Smooth muscle cell of the umbilical artery (primary cell): ENCODE data around the gene PLAGL2. TPM values are rescaled to one million over a fixed set of nuclear protein-coding genes. Genes with fewer than 3 reads are reported as not detected.

Experiments used
- total RNA-seq: library from RNA; depleted of rRNA; stranded (reverse); fragments of >200 nt; gene quantifications from 2 replicates; pipeline ENCODE4 v1.2.3, GENCODE V29; 2014

Gene PLAGL2
- total RNA-seq, result 3.3 and 4.8 TPM in 2 replicates

GRCh38 chr20:32207626-32208498 lies at the start of gene PLAGL2, which contains the start of gene POFUT1:
PLAGL2 (minus strand) TSS chr20:32207743; CDS start chr20:32202178, 5,565 bp downstream.
POFUT1 (plus strand) TSS chr20:32207880; CDS start chr20:32207942, 62 bp downstream.

Other genes starting within 250 kb of the PLAGL2 start
- under 0.01 TPM in 1 of 2 replicates, not detected in the other for gene XKR7, start 239.6 kb downstream of the PLAGL2 start, total RNA-seq
- gene CCM2L, start 197.3 kb downstream of the PLAGL2 start, total RNA-seq, result not detected in 2 replicates
- gene HCK, start 155.5 kb downstream of the PLAGL2 start, total RNA-seq, result not detected in 2 replicates
- 42.8 and 54.8 TPM in 2 replicates for gene TM9SF4, start 98.0 kb downstream of the PLAGL2 start, total RNA-seq
- gene POFUT1, start 137 bp upstream of the PLAGL2 start, total RNA-seq, result 66.8 and 74.7 TPM in 2 replicates
- gene KIF3B, start 69.9 kb upstream of the PLAGL2 start, total RNA-seq, result 31.5 and 35.4 TPM in 2 replicates
- gene ASXL1, start 150.6 kb upstream of the PLAGL2 start, total RNA-seq, result 30.0 and 52.6 TPM in 2 replicates